Measurements from ENCODE around the gene RSL24D1.
A peak's percentile ranks its signal among the peaks of the same experiment; 100 is the strongest.

Gene RSL24D1

GRCh38 chr15:55195996-55196395, 745 bp downstream of the RSL24D1 start:
- no peak for TF ChIP-seq CTCF (IDR thresholded peaks at IDR 0.05; ENCODE audit: low read length, missing control alignments)
- H3K4me3 ChIP-seq (replicated peaks; ENCODE audit: low read depth, low read length): peak overlapping the region; percentile 83
- peak; percentile 2 for DNase-seq (ENCODE audit: low read depth)

- peak overlapping the region; percentile 83 for H3K4me3 ChIP-seq (replicated peaks; ENCODE audit: low read depth, low read length)
- TF ChIP-seq CTCF (IDR thresholded peaks at IDR 0.05; ENCODE audit: low read length, missing control alignments): no peak
- DNase-seq (ENCODE audit: low read depth): no peak
Observed at GRCh38 chr15:55194256-55194655, 2.5 kb downstream of the RSL24D1 start.

GRCh38 chr15:55186331-55186730, 10.4 kb downstream of the RSL24D1 start:
- no peak for TF ChIP-seq CTCF (IDR thresholded peaks at IDR 0.05; ENCODE audit: low read length, missing control alignments)
- no peak overlapping the region for H3K4me3 ChIP-seq (replicated peaks; ENCODE audit: low read depth, low read length)
- DNase-seq (ENCODE audit: low read depth): no peak

GRCh38 chr15:55183679-55184078, 13.1 kb downstream of the RSL24D1 start:
- H3K4me3 ChIP-seq (replicated peaks; ENCODE audit: low read depth, low read length): no peak overlapping the region
- no peak for TF ChIP-seq CTCF (IDR thresholded peaks at IDR 0.05; ENCODE audit: low read length, missing control alignments)

GRCh38 chr15:55179141-55179540, 17.6 kb downstream of the RSL24D1 start:
- DNase-seq (ENCODE audit: low read depth): no peak
- no peak for TF ChIP-seq CTCF (IDR thresholded peaks at IDR 0.05; ENCODE audit: low read length, missing control alignments)
- H3K4me3 ChIP-seq (replicated peaks; ENCODE audit: low read depth, low read length): no peak overlapping the region

More at GRCh38 chr15:55183679-55184078, 13.1 kb downstream of the RSL24D1 start:
- DNase-seq (ENCODE audit: low read depth): no peak

GRCh38 chr15:55170361-55170760, 26.4 kb downstream of the RSL24D1 start:
- DNase-seq (ENCODE audit: low read depth): no peak
- no peak overlapping the region for H3K4me3 ChIP-seq (replicated peaks; ENCODE audit: low read depth, low read length)
- no peak for TF ChIP-seq CTCF (IDR thresholded peaks at IDR 0.05; ENCODE audit: low read length, missing control alignments)

GRCh38 chr15:55168350-55168974, 28.3 kb downstream of the RSL24D1 start:
- H3K4me3 ChIP-seq (replicated peaks; ENCODE audit: low read depth, low read length): no peak overlapping the region
- TF ChIP-seq CTCF (IDR thresholded peaks at IDR 0.05; ENCODE audit: low read length, missing control alignments): peak; percentile 93
- DNase-seq (ENCODE audit: low read depth): peak; percentile 81
